Stimulated activated CD8-positive, alpha-beta memory T cell treated with anti-CD3 and anti-CD28 coated beads, Interleukin-12 subunit alpha, Interleukin-12 subunit beta, amount 100 ng/mL, for 24 hours (primary cell): ENCODE measurements around the gene LRRK1.

ENCODE experiments used
- DNase-seq: peaks from one replicate; pipeline ENCODE4 v3.0.0-alpha.2; 2020; ENCODE audit errors: extremely low read depth

Gene LRRK1

DNA sequence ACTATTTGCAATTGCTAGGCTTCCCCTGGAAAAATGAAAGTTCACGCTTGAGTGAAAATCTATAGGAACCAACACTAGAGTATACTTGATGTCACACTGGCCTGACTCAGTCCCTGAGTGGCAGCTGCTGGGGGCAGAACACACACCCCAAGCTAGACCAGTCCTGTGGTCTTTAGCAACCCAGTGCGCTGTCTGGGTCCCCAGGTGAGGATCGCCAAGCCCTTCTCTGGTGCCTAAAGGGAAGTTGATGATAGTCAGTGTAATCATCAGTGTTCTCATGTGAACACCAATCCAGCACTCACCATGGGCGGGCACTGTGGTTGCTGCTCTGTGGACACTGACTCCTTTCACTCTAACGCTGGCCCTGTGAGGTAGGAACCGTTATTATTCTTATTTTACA is 28.3 kb upstream of the LRRK1 start:
- DNase-seq: no peak

DNA sequence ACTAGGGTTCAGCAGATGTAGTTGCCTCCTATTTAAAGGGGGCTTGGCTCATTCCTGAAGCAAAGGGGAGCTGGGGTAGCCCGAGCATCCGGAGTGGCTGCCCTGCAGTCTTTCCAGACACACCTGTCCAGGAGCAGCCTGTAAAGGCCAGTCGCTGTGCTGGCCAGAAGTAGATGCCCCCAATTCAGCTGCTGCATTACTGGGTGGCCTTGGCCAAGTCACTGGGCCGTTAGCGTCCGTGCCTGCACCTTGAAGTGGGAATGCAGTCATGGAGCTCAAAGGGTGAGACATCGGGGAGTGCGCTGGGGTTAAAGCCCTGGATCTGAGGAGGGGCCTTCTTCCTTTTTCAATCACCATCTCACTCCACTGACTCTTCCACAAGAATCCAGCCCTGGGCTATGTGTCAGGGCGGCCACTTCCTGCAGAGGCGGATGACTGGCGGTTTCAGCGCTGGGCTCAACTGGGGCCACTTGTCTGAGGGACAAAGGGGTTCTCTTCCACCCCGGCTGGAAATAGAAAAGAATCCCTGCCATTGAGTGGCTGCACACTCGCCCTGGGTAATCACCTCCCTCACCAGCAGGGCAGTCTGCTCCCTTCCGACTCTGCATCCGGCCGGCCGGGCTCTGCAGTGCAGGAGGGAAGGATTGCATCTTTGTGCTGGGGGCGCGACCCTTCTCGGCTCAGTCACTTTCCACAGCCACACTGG is 27.7 kb upstream of the LRRK1 start:
- no peak for DNase-seq

DNA sequence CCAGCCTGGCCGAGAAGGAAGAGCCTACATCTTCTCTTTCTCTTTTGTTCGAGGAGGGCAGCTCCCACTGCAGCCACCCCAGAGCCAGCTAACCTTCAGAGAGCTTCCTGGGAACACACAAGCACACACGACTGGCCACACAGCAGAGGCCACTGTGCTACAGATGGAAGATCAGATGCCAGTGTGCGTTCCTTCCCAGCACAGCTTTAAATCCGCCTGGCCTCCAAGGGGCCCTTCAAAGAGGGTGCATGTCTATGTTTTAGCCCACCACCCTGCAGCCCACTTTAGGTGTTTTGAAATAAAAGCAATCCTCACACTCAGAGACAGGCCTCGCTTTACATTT is 27.2 kb upstream of the LRRK1 start:
- DNase-seq: no peak

DNA sequence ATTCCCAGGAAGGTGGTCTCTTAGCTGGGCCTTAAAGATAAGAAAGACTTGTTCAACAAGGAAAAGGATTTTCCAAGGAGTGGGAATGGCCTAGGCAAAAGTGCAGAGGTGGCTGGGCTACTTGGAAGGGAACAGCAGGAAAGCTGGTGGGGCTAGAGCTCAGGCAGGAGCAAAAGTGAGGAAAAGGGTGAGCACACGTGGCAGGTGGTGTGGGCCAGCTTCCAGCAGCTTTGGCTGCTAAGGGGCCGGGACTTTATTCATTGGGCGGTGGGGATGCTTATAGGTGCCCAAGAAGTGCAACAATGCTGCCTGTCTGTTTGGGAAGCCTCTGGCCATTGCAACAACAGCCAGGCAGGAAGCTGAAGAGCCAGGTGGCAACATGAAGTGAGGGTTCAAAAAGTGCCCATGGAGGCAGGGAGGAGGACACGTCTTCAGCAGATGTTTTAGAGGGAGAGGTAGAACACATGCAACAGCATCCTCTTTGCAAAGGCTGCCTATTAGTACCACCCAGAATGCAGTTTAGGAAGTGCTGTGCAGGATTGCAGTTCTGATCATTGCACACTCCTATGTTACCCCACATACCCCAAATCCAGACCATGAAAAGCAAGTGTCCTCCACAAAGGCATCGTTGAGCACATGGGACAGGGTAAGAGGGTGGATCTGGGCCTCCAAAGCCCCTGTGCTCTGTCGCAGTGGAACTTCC is 25.7 kb upstream of the LRRK1 start:
- DNase-seq: no peak

DNA sequence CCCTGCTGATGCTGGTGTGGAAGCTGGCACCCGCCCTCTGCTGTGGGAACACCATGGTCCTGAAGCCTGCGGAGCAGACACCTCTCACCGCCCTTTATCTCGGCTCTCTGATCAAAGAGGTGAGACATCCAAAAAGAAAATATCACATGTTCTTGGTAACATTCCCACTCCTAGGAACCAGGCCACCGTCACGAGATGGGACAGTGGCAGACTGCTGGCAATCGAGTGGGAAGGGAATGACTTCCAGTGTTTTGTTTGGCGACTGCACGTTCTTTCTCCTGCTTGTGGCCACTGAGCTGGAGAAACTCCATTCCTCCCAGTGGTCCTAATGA is 25.2 kb upstream of the LRRK1 start:
- no peak for DNase-seq

DNA sequence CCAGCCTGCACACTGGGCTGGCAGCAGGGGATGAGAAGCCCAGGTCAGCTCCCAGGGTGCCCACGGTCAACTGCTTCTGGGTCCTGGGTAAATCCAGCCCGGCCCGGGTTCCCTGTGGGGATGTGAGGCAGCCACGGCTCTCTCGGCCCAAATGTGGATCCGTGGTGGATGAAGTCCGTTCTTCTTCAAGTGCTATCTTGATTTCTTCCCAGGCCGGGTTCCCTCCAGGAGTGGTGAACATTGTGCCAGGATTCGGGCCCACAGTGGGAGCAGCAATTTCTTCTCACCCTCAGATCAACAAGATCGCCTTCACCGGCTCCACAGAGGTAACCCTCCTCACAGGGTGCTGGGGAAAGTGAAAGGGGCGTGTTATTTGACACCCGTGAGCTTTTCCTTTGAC is 23.4 kb upstream of the LRRK1 start:
- no peak for DNase-seq

DNA sequence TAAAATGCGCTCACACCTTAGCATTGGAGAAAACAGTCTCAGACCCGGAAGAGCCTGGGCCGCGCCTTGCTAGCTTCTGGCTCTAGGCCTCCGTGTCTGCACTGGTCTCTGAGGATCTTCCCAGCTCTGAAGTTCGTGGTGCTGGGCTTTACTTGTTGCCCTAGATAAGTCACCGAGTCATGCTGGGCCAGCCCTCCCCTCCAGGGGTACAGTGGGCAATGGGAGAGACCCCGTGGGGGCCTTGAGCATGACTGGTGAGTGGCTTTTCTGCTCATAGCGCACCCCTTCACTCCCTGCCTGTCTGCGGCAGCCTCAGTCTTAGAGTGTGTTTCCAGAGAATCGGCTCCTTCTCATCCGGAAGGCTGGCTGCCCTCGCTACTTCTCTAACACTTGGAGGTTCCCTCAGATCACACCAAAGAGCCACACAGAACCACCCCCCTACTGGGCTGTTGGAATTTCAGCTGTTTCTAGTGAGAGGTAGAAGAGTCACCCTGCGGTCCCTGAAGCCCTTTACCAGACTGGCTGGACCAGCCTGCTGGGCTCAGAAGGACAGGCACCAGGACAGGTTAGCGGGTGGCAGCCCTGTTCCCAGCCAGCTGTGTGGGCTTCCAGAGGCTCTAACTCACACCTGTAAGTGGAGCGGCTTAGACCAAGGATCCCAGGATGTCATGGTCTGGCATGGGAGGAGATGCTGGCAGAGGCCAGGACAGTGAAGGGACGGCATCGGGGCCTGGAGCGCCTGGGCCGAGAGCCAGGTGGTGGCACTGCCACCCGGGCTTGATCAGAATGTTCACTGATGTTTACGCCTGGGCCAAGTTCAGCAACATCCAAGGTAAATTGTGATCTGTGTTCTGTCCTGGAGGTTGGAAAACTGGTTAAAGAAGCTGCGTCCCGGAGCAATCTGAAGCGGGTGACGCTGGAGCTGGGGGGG is 21.7 kb upstream of the LRRK1 start:
- DNase-seq: no peak

DNA sequence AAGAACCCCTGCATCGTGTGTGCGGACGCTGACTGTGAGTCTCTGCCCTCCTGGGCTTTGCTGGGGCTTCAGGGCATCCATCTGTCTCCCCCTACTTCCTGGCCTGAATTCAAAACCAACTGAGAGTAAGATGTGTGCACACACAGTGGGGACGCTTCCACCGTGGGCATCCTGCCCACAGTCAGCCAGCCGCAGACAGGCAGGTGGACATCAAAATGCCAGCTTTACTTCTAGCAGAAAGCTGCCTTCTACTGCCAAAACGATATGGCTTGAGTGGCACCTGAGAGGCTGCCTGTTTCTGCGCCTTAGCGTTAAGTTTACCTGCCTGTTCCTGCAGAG is 21.0 kb upstream of the LRRK1 start:
- no peak for DNase-seq

DNA sequence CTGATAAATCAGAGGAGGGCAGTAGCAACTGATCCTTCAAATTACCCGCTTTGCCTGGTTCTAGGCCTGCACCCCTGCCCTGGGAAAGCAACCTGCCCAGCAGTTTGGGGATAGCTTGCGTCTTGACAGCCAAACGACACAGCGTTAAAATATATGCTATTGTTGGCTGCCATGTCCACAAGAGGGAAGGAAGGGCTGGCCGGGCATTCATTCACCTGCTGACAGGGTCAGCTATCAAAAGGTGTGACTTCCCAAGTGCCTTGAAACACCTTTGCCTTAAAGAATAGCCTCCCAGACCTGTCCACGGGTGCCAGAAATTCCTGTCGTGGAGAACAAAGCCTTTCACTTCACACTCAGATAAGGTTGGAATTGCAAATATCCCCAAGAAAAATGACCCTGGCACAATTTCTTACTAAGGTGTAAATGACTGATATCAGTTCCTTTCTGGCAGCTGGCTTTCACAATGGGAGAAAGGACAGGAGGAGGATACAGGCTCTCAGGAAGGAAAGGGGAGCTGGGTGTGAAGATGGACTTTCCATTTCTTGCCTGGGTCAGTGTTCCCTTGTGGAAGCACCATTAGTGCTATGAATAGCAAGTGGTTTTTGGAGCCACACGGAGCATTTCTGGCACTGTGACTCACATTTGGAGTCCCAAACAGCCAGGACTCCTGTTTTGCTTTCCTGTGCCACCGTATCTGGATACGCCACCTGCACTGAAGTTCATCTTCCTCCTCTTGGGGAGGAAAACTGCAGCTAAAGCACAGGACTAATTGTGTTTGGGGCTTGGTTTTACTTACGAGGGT is 20.3 kb upstream of the LRRK1 start:
- no peak for DNase-seq

DNA sequence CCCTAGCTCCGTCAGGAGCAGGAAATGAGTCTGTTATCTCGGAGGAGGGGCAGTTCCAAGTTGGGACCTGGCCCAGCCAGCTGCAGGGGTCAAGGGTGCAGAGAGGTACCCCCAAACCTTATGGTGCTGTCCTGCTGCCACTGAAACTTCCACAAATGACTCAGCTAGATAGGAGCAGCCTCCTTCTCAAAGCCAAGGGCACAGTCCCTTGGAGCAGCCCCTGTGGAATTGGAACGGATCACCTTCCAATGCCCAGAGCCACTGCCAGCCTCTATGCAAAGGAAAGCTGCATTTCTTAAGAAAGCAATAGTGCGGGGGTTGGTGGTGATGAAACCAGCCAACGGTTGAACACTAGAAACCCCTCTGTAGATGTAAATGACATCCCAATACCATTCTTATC is 19.6 kb upstream of the LRRK1 start:
- DNase-seq: no peak

DNA sequence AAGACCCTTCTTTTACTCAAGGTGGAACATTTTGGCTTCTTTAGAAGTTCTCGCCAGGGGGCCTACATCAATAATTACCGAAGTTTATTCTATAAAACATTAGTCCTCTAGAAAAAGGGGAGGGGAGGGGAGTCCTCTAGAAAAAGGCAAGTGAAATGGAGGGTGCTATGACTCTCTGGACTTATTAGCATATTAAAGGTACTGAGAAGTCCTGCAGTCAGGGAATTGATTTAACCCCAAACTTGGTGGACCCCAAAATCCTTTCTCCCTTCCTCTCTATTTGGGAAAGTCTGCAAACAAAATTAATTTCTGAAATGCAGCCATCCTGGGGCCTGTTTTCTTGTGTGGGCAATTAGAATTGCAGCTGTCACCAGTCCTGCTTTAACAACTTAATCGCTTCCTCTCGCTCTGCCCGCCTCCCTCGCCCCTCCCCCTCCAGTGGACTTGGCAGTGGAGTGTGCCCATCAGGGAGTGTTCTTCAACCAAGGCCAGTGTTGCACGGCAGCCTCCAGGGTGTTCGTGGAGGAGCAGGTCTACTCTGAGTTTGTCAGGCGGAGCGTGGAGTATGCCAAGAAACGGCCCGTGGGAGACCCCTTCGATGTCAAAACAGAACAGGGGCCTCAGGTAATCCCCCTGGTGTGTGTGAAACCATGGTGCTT is 18.9 kb upstream of the LRRK1 start:
- no peak for DNase-seq

DNA sequence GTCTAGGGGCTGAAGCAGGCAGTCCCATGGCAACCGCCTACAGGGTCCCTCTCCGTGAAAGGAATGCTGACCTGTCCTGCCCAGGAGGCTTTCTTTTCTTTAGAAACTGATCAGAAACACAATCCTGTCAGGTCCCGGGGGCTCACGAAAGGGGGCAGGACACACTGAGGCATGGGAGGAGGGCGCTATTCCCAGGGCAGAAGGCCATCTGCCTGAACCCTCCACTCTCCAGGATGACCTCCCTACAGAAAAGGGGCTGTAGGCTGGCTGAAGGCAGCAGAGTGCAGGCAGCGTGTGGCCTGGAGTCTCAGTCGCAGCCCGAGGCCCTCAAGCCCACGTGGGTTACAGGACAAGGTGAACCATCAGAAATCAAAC is 18.4 kb upstream of the LRRK1 start:
- DNase-seq: no peak

DNA sequence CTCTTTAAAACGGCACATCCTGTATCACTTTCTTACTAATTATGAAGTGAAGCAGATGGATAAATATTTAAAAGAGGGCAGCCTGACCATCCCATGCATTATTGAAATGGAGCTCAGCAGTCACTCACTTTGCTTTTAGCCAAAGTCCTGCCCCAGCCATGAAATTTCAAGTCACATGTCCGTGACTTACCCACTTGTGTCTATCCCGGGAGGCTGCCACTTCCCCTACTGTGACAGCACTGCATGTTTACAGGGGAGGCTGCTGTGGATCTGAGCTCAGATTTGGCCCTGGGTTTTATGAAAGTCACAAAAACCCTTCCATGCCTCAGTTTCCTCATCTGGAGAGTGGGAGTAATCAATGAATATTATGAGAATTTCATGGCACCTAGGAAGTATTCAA is 17.9 kb upstream of the LRRK1 start:
- no peak for DNase-seq

DNA sequence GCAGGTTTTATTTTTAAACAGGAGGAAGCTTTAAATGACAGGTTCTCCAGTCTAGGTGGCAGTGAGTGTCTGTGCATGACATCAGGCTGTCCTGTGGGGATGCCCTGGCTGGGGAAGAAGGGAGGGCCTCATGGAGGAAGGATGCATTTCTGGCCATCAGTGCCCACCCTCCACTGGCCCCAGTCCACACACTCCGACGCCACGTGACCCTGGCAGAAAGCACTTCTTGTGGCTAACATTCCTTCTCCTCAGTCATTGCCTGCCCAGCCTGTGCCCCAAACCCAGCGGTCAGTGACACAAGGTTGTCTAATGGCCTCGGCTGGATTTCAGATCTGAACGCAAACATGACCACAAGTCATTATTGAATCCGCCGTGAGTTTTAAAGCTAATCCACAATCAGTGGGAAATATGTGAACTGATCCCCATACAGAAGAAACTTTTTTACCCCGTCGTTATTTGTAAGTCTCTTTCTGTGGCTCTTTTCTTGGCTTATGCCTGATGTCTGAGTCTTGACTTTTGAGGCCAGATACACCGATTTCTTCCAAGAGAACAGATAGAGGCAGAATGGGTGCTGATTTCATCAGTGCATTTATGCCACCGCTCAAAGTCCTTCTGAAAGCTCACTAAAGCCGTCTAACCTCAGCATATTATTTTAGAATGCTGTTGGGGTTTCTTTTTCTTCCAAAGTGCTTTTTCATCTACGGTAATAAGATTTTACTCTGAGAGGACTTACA is 17.3 kb upstream of the LRRK1 start:
- no peak for DNase-seq

DNA sequence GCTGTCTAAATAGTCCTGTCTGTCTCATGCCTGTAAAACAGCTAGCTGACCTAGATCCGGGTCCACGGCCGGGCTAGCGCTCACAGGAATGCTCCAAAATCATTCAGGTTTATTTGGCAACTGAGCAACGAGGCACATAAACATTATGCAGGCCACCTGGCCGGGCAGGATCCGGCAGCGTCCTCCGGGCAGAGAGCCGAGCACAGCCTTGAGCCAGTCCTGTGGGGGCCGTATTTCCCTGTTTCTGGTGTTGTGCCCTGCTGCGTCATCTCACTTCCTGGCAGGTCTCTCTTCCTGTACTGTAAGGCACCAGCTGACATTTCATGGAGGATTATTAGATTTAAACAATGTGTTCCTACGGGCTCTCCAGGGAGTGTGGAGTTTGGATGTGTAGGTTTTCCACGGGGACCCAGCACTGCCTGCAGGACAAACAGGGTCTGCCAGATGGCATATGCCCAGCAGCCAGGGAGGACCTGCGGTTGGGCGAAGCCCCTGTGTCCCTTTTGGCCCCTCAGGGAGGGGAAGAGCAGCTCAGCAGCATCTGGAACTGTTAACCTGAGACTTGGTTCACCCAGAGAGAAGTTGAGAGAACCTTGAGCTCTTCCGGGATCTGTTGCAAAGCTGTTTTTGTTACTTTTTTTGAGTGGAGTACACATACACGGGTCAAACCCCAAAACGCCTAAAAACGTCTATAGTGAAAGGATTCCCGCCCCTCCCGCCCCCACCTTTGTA is 16.6 kb upstream of the LRRK1 start:
- DNase-seq: no peak

DNA sequence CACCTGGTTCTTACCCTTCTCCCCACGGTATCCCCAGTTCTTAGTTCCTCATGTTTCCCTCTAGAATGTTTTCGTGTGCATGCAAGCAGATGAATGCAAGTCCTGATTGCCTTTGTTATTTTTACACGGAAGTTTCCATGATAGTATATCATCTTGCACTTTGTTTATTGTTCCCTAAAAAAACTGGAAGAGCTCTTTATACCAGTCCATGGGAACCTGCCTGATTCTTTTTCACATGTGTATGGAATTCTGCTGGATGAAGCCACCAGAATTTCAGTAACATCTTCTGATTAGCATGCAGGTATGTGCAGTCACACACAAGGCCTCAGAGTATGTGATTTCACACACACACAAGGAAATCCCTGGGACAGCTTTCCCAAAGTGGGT is 16.0 kb upstream of the LRRK1 start:
- DNase-seq: no peak

DNA sequence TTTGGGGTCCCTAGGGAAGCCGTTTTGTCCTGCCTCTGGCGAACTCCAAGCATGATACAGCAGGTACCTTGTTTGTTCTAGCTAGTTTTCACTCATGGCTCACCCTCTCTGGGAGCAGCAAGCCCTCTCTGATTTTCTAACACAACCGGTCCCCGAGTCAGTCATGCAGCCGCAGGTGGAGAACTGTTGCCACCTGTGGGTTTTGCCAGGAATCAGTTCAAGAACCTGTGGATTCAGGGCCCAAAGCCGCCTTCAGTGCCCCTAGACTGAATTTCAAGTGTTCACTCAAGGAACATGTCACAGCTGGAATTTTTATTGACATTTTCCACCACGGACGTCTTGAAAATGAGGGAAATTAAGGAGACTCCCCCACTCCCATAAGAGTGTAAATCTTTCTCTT is 13.3 kb upstream of the LRRK1 start:
- DNase-seq: no peak

DNA sequence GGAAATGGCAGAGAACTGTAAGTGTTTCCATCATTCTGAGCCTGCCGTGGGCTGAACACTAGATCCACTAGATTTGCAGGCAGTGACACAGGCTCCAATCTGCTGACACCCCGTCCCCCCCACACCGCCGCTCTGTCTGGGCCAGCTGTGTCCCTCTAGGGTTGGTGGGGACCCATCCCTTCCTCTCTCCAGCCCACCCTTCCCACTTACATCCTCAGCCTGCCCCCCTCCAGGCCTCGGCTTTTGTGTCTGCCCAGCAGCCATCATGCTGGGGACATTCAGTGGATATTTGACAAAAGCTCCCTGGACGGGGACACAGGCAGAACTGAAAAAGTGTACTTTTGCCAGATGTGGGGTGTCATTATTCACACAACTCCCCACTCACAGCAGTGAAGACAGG is 10.7 kb upstream of the LRRK1 start:
- DNase-seq: no peak

DNA sequence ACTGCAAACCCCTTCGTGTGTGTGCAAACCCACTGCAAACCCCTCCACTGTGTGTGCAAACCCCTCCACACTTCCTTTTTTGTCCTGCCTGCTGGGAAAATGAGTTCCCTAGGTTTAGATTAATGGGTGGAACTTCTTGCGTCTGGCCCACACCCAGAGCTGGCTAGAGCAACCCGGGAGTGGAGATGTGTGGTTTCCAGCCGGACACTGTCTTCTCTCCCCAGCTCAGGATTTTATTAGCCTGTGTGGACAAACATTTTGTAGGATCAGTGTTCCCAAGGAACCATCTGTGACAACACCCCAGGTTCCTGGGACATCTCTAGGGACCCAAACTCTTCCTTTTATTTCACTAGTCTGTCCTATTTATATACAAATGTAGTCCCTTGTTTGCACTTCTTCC is 9.6 kb upstream of the LRRK1 start:
- no peak for DNase-seq
